Lower leg skin (tissue), 3 donors: Measurements from ENCODE around the gene THAP4.

Source experiments
- POLR2A ChIP-seq, 2 donors: fragments of 450-650 bp; IDR thresholded peaks; one replicate each; pipeline ENCODE4 v1.6.1; 2016 to 2017; ENCODE audit warnings: antibody characterized with exemption in 2 of 2, mild to moderate bottlenecking in 1 of 2, moderate library complexity in 1 of 2
- TF ChIP-seq, protein P1 (sequence below), 3 donors: fragments of 450-650 bp; IDR thresholded peaks; one replicate each; pipeline ENCODE4 v1.5.1; 2016; ENCODE audit warnings: antibody characterized with exemption in 3 of 3, mild to moderate bottlenecking in 3 of 3, moderate library complexity in 2 of 3

DNA sequence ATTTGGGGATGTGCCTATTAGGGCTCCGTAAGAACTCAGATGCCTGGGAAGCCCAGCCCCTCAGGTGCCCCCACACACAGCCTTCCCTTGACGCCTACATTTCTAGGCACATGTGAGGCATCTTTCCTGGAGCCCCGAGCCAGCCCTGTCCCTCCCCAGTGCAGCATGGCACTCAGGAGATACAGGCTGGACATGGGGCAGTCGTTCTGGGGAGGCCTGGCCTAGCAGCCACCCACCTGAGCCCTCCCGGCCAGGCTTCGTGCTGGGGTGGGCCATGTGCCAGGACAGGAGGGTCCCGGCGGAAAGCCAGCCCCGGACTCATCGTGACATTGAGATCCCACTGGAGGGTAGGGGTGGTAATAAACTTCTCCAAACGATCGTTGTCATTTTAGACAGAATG is 63.2 kb downstream of the THAP4 start:
- TF ChIP-seq, protein P1, sequence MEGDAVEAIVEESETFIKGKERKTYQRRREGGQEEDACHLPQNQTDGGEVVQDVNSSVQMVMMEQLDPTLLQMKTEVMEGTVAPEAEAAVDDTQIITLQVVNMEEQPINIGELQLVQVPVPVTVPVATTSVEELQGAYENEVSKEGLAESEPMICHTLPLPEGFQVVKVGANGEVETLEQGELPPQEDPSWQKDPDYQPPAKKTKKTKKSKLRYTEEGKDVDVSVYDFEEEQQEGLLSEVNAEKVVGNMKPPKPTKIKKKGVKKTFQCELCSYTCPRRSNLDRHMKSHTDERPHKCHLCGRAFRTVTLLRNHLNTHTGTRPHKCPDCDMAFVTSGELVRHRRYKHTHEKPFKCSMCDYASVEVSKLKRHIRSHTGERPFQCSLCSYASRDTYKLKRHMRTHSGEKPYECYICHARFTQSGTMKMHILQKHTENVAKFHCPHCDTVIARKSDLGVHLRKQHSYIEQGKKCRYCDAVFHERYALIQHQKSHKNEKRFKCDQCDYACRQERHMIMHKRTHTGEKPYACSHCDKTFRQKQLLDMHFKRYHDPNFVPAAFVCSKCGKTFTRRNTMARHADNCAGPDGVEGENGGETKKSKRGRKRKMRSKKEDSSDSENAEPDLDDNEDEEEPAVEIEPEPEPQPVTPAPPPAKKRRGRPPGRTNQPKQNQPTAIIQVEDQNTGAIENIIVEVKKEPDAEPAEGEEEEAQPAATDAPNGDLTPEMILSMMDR (IDR thresholded peaks at IDR 0.05): no peak
- TF ChIP-seq POLR2A (IDR thresholded peaks at IDR 0.05): no peak
